WERI-Rb-1 (cell line): ENCODE data around the gene MFAP3L.

ENCODE experiments used
- DNase-seq: peaks from one replicate; pipeline ENCODE4 v3.0.0-alpha.2; 2020
- H3K27ac ChIP-seq: fragments of 250-450 bp; sonication (Bioruptor Pico); 2 replicates; pipeline ENCODE4 v1.5.1; 2020; ENCODE audit warnings: mild to moderate bottlenecking, moderate library complexity
- H3K27me3 ChIP-seq: fragments of 250-450 bp; sonication (Bioruptor Pico); 2 replicates; pipeline ENCODE4 v1.5.1; 2021; ENCODE audit warnings: mild to moderate bottlenecking, low read depth, moderate library complexity; ENCODE audit not compliant: insufficient read depth, severe bottlenecking
- H3K36me3 ChIP-seq: fragments of 250-450 bp; sonication (Bioruptor Pico); 2 replicates; pipeline ENCODE4 v1.5.1; 2020; ENCODE audit warnings: mild to moderate bottlenecking, moderate library complexity
- H3K4me3 ChIP-seq: 2 replicates; pipeline ENCODE4 v1.5.1; 2011; ENCODE audit warnings: low read depth, mild to moderate bottlenecking, control low read depth, low read length
- H3K9me3 ChIP-seq: fragments of 250-450 bp; sonication (Bioruptor Pico); 2 replicates; pipeline ENCODE4 v1.5.1; 2021; ENCODE audit warnings: mild to moderate bottlenecking, moderate library complexity; ENCODE audit not compliant: severe bottlenecking
- TF ChIP-seq, protein P1 (sequence below): IDR thresholded peaks from 2 replicates; pipeline ENCODE4 v1.5.1; 2011; ENCODE audit warnings: low read depth, mild to moderate bottlenecking, control low read depth, inconsistent platforms, low read length

The MFAP3L gene

DNA sequence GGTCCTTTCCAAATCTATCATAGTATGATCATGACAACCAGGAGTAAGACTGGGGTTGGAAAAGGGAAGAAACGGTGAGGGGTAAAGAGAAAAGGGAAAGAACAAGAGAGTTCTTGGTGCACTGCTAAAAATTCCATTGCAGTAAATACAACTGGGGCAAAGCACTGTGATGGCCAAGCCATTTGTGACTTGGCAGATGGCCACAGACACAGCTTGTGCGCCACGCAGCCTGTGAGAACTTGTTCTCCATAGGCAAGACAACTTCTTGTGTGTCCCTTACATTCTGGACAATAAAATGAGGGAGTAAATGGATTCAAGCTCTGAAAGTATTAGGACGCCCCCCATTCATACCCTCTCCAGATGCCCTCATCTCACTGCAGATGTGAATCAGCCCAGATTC is 10.9 kb downstream of the MFAP3L start:
- H3K9me3 ChIP-seq: no peaks in the 10 kb centered on the region
- H3K27ac ChIP-seq: no peak overlapping the region
- H3K36me3 ChIP-seq: peaks cover 9% of the 10 kb centered on the region; the same call in 1 of the 2 replicates
- TF ChIP-seq, protein P1, sequence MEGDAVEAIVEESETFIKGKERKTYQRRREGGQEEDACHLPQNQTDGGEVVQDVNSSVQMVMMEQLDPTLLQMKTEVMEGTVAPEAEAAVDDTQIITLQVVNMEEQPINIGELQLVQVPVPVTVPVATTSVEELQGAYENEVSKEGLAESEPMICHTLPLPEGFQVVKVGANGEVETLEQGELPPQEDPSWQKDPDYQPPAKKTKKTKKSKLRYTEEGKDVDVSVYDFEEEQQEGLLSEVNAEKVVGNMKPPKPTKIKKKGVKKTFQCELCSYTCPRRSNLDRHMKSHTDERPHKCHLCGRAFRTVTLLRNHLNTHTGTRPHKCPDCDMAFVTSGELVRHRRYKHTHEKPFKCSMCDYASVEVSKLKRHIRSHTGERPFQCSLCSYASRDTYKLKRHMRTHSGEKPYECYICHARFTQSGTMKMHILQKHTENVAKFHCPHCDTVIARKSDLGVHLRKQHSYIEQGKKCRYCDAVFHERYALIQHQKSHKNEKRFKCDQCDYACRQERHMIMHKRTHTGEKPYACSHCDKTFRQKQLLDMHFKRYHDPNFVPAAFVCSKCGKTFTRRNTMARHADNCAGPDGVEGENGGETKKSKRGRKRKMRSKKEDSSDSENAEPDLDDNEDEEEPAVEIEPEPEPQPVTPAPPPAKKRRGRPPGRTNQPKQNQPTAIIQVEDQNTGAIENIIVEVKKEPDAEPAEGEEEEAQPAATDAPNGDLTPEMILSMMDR: no peak
- no peak for DNase-seq
- no peak overlapping the region for H3K4me3 ChIP-seq
- no peaks in the 10 kb centered on the region for H3K27me3 ChIP-seq

DNA sequence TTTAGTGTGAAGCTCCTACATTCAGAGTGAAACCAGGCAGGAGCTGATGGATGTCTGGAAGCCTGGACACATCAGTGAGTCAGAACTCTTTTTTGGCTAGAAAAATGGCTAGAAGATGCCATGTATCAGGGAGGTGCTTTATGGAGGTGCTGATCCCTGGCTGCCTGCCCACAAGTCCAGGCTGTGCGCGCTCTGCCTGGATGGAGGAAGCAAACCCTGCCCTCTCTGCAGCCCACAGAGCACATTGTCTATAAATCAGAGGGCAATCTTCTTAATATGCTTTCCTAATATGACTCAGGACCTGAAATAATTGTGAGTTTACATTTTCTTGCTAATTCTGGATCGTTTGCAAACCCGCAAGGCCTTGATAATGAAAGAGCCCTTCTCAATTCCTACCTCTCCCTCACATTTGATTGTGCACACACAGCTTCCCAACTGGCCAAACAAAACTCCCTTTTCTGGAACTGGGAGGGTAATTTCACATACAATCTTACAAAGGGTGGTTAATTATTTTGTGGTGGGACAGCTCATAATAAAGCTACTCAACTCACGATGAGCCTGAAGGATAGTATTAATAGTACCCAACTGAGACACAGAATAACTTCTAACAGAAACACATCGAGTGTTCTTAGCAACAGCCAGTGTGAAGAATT is 11.7 kb downstream of the MFAP3L start:
- H3K4me3 ChIP-seq: no peak overlapping the region
- no peaks in the 10 kb centered on the region for H3K27me3 ChIP-seq
- TF ChIP-seq, protein P1: no peak
- no peak for DNase-seq
- no peaks in the 10 kb centered on the region for H3K9me3 ChIP-seq
- H3K27ac ChIP-seq: no peak overlapping the region
- H3K36me3 ChIP-seq: peaks cover 9% of the 10 kb centered on the region; the same call in 1 of the 2 replicates

DNA sequence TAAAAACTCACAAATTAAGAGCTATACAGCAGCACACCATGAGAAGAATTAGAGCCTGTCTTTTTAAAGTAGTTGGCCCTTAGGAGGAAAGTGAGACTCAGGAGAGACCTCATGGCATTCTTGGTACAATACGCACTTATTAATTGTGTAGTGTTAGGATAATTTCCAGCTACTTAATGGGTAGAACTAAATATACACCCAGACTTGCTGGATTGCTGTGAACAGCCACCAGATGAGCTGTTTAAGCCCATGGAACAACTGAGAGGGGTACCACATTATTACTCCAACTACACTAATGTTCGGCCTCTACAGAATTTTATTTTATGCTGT is 13.6 kb downstream of the MFAP3L start:
- TF ChIP-seq, protein P1: no peak
- H3K9me3 ChIP-seq: no peaks in the 10 kb centered on the region
- no peak for DNase-seq
- H3K27ac ChIP-seq: no peak overlapping the region
- peaks cover 6% of the 10 kb centered on the region; the same call in 1 of the 2 replicates for H3K36me3 ChIP-seq
- no peak overlapping the region for H3K4me3 ChIP-seq
- H3K27me3 ChIP-seq: no peaks in the 10 kb centered on the region

DNA sequence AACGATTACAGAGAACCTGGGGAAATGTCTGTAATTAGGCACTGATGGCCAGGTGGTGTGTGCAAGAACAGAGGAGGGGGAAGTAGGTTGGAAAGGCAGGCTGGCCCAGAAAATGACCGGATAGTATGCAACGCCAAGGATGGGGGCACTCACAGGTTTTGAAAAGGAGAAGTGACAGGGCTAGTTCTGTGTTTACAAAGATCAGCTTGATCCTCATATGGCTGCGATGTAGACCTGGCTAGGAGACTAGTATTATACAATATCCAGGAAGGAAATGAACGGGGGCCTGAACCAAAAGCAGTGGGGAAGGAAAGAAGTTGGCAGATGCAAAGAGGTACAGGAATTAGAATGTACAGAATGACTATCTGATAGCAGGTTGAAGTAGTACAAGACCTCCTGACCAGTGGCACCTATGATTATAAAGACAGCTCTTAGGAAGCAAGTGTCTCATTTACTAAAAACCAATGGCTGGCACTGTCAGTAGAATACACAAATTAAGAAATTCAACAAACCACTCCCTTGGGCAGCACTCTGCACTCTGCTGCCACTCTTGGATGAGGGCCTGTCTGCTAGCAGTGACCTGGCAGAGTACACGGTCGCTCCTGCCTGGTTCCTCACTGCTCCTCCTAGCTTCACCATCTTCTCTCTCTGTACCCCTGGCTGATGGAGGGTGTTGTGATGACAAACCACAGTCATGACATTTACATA is 14.1 kb downstream of the MFAP3L start:
- no peaks in the 10 kb centered on the region for H3K27me3 ChIP-seq

DNA sequence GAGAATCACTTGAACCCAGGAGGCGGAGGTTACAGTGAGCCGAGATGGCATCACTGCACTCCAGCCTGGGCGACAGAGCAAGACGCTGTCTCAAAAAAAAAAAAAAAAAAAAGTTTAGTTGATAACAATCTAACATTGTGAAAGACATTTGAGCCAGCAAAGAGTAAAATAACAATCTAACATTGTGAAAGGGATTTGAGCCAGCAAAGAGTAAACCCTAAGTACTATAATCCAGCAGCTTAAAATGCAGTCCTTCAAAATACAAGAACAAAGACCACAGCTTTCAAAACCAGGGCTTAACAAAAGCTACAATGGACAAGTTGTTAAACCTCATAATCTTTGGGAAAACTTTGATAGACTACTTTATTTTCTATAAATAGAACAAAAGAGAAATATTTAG is 16.9 kb downstream of the MFAP3L start:
- Histone ChIP-seq H3K4me3 (no peak overlapping the region), H3K27ac (peak overlapping the region; percentile 42), H3K36me3 (peaks cover 6% of the 10 kb centered on the region), H3K27me3 (no peaks in the 10 kb centered on the region), H3K9me3 (no peaks in the 10 kb centered on the region)
- TF ChIP-seq, protein P1: no peak
- no peak for DNase-seq

More for the DNA sequence above, 14.1 kb downstream of the MFAP3L start:
- TF ChIP-seq, protein P1: no peak
- no peaks in the 10 kb centered on the region for H3K9me3 ChIP-seq
- peaks cover 6% of the 10 kb centered on the region; the same call in 1 of the 2 replicates for H3K36me3 ChIP-seq
- no peak overlapping the region for H3K27ac ChIP-seq
- no peak for DNase-seq
- no peak overlapping the region for H3K4me3 ChIP-seq
